ENCODE measurements around the gene NCKAP5L. TPM values are rescaled to one million over a fixed set of nuclear protein-coding genes. Genes with fewer than 3 reads are reported as not detected.

The NCKAP5L gene
- polyA plus RNA-seq, 2 of the 4 experiments (the other 2 are of a cell fraction) = 3.0 to 8.5 TPM

DNA sequence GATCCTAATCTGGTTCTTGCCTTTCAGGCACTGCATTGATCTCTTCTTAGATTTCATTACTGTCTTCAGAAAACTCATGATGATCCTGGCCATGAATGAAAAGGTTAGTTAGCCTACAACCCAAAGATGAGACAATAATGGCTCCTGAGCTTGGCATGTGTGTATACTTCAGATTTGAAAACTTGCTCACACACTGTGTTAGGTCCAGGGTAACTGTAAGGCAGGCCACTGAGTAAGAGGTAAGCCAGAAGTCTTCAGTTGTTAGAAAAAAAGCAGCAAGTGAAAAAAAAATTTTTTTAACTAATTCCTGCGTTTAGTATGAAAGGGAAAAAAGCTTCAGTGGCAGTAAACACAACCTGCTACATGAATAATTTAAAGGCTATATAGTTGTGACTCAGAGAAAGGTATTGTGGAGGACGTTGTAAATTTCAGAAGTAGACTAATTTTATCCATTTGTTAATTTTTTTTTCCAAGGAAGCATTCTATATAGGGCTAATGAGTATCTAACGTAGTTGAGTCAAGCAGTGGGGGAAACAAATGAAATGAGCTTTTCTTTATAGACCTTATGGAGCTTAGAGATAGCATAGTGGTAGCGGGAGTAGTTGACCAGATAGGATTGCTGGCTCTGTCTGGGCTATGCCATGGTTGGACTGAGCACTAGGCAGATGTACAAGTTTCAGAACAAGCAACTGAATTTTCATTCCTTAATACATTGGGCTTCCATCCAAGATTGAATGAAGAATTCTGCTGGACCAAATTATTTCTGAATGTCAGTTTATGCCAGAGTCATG, 66.3 kb downstream of the NCKAP5L start:
- no peak for DNase-seq (ENCODE audit: low read depth in 1 of 2, low spot score in 1 of 2)
- no peak for FAIRE-seq
- H3K4me3 ChIP-seq = no peak overlapping the region
- CTCF ChIA-PET = interaction anchor here (0.8 to 4.1 kb wide), 23 partner anchors 8 to 180 kb away, joined by 3 to 27 read pairs (median 4); partner anchors contain the start of gene TMBIM6
- POLR2A ChIA-PET = interaction anchor here (1.0 kb wide), 1 partner anchor 20 kb away, joined by 3 read pairs; the partner anchor contains the start of gene TMBIM6
- 87% methylated on average over 4 of the region's 4 CpGs for WGBS (ENCODE audit: missing lambda C conversion rate)
- H3K4me1 ChIP-seq = no peaks in the 10 kb centered on the region
- TF ChIP-seq HOXB5 (CRISPR knock-in tag; IDR thresholded peaks at IDR 0.05) = no peak
- TF ChIP-seq, protein P1, sequence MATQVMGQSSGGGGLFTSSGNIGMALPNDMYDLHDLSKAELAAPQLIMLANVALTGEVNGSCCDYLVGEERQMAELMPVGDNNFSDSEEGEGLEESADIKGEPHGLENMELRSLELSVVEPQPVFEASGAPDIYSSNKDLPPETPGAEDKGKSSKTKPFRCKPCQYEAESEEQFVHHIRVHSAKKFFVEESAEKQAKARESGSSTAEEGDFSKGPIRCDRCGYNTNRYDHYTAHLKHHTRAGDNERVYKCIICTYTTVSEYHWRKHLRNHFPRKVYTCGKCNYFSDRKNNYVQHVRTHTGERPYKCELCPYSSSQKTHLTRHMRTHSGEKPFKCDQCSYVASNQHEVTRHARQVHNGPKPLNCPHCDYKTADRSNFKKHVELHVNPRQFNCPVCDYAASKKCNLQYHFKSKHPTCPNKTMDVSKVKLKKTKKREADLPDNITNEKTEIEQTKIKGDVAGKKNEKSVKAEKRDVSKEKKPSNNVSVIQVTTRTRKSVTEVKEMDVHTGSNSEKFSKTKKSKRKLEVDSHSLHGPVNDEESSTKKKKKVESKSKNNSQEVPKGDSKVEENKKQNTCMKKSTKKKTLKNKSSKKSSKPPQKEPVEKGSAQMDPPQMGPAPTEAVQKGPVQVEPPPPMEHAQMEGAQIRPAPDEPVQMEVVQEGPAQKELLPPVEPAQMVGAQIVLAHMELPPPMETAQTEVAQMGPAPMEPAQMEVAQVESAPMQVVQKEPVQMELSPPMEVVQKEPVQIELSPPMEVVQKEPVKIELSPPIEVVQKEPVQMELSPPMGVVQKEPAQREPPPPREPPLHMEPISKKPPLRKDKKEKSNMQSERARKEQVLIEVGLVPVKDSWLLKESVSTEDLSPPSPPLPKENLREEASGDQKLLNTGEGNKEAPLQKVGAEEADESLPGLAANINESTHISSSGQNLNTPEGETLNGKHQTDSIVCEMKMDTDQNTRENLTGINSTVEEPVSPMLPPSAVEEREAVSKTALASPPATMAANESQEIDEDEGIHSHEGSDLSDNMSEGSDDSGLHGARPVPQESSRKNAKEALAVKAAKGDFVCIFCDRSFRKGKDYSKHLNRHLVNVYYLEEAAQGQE (IDR thresholded peaks at IDR 0.05) = no peak
- no peak for TF ChIP-seq HOXA7 (CRISPR knock-in tag; IDR thresholded peaks at IDR 0.05)
- no peak for TF ChIP-seq KDM5A (IDR thresholded peaks at IDR 0.05)
- no peak for TF ChIP-seq MYC (IDR thresholded peaks at IDR 0.05; ENCODE audit: borderline replicate concordance, low read length)
- TF ChIP-seq NFE2L2 (conservative IDR thresholded peaks at IDR 0.05; ENCODE audit: low read length) = no peak
- no peak for TF ChIP-seq TFCP2L1 (CRISPR knock-in tag; IDR thresholded peaks at IDR 0.05)
- no peak for TF ChIP-seq TP53 (CRISPR knock-in tag; IDR thresholded peaks at IDR 0.05)
- TF ChIP-seq EHF (CRISPR knock-in tag; IDR thresholded peaks at IDR 0.05) = no peak
- TF ChIP-seq FOSL2 (IDR thresholded peaks at IDR 0.05) = no peak
- TF ChIP-seq FOSL2 (CRISPR knock-in tag; IDR thresholded peaks at IDR 0.05) = no peak
- TF ChIP-seq ESRRA (IDR thresholded peaks at IDR 0.05; ENCODE audit: borderline replicate concordance, low read length) = no peak
- no peak for TF ChIP-seq PHF8 (IDR thresholded peaks at IDR 0.05; ENCODE audit: borderline replicate concordance, low read depth)
- TF ChIP-seq, protein P2, sequence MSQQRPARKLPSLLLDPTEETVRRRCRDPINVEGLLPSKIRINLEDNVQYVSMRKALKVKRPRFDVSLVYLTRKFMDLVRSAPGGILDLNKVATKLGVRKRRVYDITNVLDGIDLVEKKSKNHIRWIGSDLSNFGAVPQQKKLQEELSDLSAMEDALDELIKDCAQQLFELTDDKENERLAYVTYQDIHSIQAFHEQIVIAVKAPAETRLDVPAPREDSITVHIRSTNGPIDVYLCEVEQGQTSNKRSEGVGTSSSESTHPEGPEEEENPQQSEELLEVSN (IDR thresholded peaks at IDR 0.05; ENCODE audit: borderline replicate concordance, low read depth) = no peak
- TF ChIP-seq, protein P3, sequence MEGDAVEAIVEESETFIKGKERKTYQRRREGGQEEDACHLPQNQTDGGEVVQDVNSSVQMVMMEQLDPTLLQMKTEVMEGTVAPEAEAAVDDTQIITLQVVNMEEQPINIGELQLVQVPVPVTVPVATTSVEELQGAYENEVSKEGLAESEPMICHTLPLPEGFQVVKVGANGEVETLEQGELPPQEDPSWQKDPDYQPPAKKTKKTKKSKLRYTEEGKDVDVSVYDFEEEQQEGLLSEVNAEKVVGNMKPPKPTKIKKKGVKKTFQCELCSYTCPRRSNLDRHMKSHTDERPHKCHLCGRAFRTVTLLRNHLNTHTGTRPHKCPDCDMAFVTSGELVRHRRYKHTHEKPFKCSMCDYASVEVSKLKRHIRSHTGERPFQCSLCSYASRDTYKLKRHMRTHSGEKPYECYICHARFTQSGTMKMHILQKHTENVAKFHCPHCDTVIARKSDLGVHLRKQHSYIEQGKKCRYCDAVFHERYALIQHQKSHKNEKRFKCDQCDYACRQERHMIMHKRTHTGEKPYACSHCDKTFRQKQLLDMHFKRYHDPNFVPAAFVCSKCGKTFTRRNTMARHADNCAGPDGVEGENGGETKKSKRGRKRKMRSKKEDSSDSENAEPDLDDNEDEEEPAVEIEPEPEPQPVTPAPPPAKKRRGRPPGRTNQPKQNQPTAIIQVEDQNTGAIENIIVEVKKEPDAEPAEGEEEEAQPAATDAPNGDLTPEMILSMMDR (IDR thresholded peaks at IDR 0.05) = no peak
- no peak for TF ChIP-seq RAD21 (conservative IDR thresholded peaks at IDR 0.05 in 1 of 2, IDR thresholded peaks at IDR 0.05 in 1 of 2)
- TF ChIP-seq, protein P4, sequence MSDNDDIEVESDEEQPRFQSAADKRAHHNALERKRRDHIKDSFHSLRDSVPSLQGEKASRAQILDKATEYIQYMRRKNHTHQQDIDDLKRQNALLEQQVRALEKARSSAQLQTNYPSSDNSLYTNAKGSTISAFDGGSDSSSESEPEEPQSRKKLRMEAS (IDR thresholded peaks at IDR 0.05) = no peak
- no peak for TF ChIP-seq BHLHE40 (IDR thresholded peaks at IDR 0.05; ENCODE audit: low read depth, low read length)
- TF ChIP-seq ZFP36 (IDR thresholded peaks at IDR 0.05; ENCODE audit: borderline replicate concordance, partially characterized antibody) = no peak
- TF ChIP-seq, protein P5, sequence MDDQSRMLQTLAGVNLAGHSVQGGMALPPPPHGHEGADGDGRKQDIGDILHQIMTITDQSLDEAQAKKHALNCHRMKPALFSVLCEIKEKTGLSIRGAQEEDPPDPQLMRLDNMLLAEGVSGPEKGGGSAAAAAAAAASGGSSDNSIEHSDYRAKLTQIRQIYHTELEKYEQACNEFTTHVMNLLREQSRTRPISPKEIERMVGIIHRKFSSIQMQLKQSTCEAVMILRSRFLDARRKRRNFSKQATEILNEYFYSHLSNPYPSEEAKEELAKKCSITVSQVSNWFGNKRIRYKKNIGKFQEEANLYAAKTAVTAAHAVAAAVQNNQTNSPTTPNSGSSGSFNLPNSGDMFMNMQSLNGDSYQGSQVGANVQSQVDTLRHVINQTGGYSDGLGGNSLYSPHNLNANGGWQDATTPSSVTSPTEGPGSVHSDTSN (IDR thresholded peaks at IDR 0.05) = no peak
- no peaks in the 10 kb centered on the region for H3K9me3 ChIP-seq
- ATAC-seq = no peak; a peak in 1 of 6 replicates
- no peak overlapping the region for H3K4me2 ChIP-seq
- H3K27ac ChIP-seq = no peak overlapping the region

Data from A549 (cell line).